Activated CD4-positive, alpha-beta T cell treated with anti-CD3 and anti-CD28 coated beads, Interleukin-2, amount 50 U/mL, for 16 hours (primary cell): Measurements from ENCODE around the gene CELF4.

Source experiments
- DNase-seq: peaks from one replicate; pipeline ENCODE4 v3.0.0-alpha.2; 2020

CELF4 gene

DNA sequence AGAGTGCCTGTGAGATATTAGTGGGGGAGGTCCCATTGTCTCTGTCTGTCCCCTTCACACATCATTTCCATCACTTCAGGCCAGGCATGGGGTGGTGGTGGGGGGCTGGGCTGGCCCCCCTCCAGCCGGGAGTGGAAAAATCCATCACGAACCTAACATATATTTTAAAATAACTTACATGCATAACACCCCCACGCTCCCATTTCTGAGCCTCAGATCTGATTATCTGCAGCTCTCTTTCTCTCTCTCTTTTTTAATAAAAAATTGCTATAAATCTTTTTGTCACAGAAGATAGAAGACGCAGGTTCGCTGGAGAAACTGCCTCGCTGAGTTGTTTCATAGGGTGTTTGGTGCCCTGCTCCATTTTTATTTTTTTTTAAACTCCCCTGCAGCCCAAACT, 159.8 kb downstream of the CELF4 start:
- no peak for DNase-seq

DNA sequence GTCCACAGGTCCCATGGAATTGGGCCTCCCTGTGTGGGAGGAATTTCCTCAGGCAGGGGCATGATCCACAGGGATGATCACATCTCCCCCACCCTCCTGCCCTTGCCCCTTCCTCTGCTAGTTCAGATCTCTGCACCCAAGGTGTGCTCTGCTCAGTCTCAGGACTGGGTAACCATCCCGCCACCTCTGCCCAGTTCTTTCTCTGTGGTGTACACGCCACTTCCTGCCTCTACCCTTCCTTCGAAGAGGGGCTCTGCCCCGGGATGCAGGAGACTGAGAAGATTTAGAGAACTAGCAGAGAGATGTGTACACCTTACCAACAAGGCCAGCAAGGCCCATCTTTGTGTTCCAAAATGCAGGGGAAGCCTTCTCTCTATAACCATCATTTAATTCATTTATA, 160.4 kb downstream of the CELF4 start:
- DNase-seq: no peak

- no peak for DNase-seq
Measured at GRCh38 chr18:37403788-37404187, 161.8 kb downstream of the CELF4 start.

- no peak for DNase-seq
Measured at GRCh38 chr18:37403100-37403781, 162.4 kb downstream of the CELF4 start.

DNA sequence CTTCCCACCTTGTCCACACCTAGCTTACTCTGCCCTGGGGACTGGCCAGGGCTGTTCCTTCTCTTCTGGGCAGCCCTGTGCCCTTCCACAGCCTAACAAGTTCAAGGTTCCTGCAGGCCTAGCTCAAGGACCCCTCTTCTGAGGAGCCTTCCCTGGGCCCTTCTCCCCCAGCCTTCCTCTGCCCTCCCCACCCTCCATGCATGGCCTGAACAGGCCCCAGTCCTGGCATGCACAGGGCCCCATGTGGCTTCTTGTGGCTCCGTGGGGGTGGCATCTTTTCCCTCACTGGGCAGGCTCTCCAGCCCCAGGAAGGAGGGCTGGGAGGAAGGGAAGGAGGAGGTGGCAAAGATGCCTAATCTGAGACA, 162.9 kb downstream of the CELF4 start:
- DNase-seq: no peak

- DNase-seq: no peak
Measured at GRCh38 chr18:37400802-37401201, 164.8 kb downstream of the CELF4 start.

DNA sequence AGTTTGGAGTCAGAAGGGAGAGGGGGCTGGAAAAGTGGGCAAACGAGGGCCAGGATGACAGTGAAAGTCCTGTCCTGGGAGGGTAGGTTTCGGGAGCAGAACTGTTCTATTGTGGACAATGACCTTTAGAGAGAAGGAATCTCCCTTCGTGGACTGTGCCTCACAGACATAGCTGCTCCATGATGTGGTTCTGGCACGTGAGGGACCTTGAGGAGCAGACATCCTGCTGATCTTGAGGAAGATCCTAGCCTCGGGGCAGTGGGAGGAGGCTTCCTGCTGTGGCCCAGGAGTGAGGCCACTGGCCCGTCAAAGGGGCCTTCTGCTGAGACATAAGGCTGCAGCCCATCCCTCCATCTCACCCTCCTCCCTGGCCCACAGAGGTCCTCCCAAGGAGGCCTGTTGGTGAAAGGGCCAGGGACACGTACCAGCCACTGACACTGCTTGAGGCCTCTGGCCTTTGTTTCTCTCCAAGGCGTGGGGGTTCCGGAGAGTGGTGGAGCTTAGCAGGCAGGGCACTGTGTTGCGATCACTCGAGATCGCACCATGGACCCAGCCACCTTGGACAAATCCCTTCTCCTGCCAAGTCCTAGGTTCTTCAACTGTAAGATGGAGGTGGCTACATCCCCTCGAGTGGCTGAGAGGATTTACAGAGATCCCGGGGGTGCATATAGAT, 167.2 kb downstream of the CELF4 start:
- DNase-seq: no peak

GRCh38 chr18:37397814-37398213, 167.8 kb downstream of the CELF4 start:
- DNase-seq: no peak

- no peak for DNase-seq
Measured at GRCh38 chr18:37396971-37397720, 168.5 kb downstream of the CELF4 start.

DNA sequence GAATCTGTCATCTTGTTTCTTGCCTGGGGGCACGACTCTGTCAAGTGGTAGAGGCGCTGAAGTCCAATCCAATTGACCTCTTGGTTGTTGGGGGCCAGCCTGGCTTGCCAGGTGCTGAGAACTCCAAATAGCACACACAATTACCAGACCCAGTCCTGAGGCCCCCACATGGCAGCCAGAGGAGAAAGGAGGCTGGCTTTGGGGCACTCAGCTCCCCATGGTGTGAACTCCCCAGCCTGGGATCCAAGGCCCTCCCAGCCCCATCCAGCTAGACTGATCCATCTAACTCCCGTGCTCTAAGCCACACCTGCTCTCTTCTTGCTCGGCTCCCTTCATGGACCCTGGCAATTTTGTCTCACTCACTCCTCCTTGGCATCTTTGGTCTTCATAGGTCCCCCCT, 170.0 kb downstream of the CELF4 start:
- DNase-seq: no peak

- no peak for DNase-seq
Measured at GRCh38 chr18:37395138-37395537, 170.5 kb downstream of the CELF4 start.

- no peak for DNase-seq
Measured at GRCh38 chr18:37394610-37394965, 171.0 kb downstream of the CELF4 start.

GRCh38 chr18:37393945-37394609, 171.5 kb downstream of the CELF4 start:
- no peak for DNase-seq

DNA sequence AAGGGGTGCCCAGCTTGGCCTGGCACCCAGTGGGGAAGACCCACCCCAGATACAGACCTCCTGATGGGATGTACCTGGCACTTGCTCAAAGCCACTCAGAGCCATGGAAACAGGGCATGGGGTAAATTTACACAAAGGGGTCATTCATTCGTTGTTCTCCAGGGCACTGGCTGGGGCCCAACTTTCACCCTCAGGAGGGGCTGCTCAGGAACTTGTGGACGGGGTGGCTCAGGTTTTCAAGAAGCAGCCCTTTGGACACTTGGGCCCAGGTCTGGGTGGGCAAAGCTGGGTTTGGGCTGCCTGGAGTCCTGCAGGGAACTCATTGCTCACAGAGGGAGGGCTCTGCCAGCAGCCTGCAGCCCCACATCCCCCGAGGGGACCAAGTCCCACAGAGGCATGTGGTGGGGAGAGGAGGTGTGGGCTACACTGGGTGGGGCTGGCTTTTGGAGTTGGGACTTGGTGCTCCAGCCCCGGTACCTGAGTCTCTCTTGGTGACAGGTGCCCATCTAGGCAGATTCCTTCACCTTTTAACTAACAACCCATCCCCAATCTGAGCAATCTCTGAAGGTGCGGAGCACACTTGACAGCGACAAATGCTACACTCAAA, 172.3 kb downstream of the CELF4 start:
- DNase-seq: no peak

GRCh38 chr18:37392648-37393047, 172.9 kb downstream of the CELF4 start:
- no peak for DNase-seq

GRCh38 chr18:37391698-37392548, 173.7 kb downstream of the CELF4 start:
- no peak for DNase-seq

GRCh38 chr18:37391156-37391555, 174.4 kb downstream of the CELF4 start:
- DNase-seq: no peak

DNA sequence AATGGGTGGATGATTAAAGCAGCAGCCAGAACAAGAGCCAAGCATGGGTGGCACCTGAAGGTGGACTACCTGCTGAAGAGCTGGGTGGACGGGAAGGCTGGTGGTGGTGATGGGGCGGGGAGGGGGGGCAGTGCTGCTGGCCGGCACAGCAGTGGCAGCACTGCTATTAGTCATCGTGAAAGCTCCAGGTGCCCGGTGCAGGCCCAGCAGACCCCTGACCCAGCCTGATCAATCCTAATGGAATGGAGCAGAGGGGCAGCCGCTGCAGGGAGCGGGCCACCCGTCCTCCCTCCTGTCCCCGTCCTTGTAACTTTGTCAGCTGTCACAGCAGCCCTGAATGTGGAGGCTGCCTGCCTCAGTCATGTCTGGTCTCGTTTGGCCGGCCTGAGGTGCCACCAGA, 174.9 kb downstream of the CELF4 start:
- DNase-seq: no peak

GRCh38 chr18:37389684-37390368, 175.8 kb downstream of the CELF4 start:
- DNase-seq: no peak

DNA sequence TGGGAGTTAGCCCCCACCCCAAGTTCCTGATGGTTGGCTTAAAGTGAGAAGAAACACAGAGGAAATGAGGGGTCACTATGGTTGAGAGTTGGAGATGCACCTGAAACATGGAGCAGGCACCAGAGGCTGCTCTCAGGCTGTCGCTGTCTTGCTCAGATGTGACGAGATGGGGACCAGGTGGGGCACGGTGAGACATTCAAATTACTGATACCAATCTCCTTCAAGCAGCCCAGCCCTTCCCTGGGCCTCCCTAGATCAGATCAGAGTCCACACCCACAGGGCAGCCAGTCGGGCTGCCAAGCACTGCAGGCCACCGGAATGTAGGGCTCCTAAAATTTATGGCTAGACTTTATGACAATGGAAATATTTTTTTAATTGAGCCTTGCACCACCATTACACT, 176.6 kb downstream of the CELF4 start:
- no peak for DNase-seq

GRCh38 chr18:37388413-37388812, 177.2 kb downstream of the CELF4 start:
- DNase-seq: no peak
